ENCODE measurements around the gene IFIH1.

IFIH1 gene

GRCh38 chr2:162308747-162309503 is 9.6 kb downstream of the IFIH1 start:
- DNase-seq (ENCODE audit: low spot score) = no peak

DNA sequence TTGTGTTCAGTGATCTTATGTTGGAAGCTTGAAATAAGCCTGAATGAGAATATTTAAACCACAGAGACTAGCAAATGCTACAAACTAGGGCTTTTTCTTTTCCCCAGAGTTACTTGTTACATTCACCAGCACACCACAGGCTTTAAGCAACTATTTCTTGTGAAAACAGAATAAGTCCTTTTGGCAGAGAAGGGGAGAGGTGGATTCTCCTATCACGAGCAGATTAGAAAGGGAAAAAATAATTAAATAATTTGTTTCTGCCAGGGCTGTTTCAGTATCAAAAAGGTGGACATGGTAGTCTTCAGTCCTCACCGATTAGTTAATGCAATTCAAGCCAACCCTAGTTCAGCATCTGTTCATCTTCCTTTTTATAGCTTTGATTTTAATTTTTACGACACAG is 12.6 kb downstream of the IFIH1 start:
- DNase-seq (ENCODE audit: low spot score) = no peak

GRCh38 chr2:162301877-162302276 is 16.6 kb downstream of the IFIH1 start:
- DNase-seq (ENCODE audit: low spot score) = no peak

- peak; percentile 71 for DNase-seq (ENCODE audit: low spot score)
Observed at GRCh38 chr2:162301151-162301804, 17.2 kb downstream of the IFIH1 start.

- no peak for DNase-seq (ENCODE audit: low spot score)
Observed at GRCh38 chr2:162300266-162300665, 18.2 kb downstream of the IFIH1 start.

DNA sequence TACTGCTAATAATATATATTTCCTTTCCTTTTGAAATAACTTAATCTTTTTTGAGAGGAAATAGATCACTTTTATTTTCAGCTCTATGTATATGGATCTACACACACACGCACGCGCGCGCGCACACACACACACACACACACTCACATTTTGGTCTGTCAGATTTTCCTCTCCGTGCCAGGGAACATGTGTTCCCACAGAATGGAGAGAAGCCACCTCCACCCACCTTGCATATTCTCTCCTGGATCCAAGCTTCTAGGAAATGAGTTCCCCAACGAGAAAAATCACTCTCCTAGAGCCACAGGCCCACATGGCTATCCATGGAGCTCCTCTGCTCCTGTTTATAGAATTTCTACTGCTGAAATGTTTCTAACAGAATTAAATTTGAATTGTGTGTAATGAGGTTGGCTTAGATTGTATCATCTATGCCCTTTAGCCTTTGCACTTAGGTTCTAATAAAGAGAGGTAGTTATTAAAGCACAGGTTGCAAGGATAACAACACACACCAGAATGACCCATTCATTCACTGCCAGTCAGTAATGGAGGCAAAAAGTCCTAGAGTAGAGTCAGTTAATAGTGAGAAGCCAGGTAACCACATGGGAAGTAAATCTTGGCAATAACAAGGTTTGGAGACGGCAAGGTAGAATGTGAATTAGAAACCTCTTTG is 19.7 kb downstream of the IFIH1 start:
- no peak for DNase-seq (ENCODE audit: low spot score)

GRCh38 chr2:162297925-162298552 is 20.4 kb downstream of the IFIH1 start:
- peak; percentile 77 for DNase-seq (ENCODE audit: low spot score)

GRCh38 chr2:162295009-162295408 is 23.5 kb downstream of the IFIH1 start:
- DNase-seq (ENCODE audit: low spot score) = no peak

GRCh38 chr2:162293122-162293786 is 25.2 kb downstream of the IFIH1 start:
- DNase-seq (ENCODE audit: low spot score) = no peak

- no peak for DNase-seq (ENCODE audit: low spot score)
Observed at GRCh38 chr2:162291748-162292147, 26.7 kb downstream of the IFIH1 start.

DNA sequence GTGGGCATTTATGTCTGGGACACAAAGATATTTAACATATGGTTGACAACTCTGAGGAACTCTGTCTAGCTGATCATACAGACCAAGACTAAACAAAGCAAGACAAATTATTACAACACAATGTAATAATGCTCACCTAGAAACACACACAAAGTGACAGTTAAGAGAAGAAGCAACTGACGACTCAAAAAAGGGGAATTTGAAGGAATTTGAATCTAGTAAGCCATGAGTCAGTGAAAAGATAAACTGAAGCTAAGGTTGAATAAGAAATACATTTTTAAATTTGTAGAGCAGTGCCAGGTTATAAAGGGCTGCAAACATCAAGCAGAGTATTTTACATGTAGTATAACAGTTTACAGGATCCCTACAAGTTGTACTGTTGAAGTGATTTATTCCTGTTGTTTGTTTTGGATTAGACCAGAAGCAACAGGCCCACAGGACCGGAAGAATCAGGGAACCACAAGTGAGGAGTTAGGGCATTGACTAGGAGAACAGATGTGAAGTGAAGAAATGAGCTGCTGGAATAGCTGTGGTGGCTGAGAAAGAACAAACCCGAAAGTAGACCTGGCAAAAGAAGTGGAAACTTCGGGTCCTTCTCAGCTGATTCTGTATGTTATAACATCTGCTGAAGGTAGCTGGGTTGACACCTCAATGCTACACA is 35.6 kb downstream of the IFIH1 start:
- DNase-seq (ENCODE audit: low spot score) = no peak

DNA sequence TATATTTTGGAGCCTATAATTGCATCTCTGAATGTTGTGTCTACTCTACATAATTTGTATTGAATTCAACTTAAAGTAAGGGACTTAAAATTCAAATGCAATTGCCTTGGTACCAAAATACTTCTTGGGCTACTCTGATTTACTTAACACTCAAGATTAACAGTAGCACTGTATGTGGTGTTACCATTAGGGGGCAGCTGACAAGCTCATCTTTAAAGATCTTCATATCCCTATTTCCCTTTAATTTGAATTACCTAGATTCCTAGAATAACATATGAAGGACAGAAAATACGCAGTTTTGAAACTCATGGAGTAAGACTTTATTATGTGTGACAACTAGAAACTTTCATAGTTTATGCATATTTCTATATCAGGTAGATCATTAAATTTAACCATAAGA is 37.8 kb downstream of the IFIH1 start:
- no peak for DNase-seq (ENCODE audit: low spot score)

DNA sequence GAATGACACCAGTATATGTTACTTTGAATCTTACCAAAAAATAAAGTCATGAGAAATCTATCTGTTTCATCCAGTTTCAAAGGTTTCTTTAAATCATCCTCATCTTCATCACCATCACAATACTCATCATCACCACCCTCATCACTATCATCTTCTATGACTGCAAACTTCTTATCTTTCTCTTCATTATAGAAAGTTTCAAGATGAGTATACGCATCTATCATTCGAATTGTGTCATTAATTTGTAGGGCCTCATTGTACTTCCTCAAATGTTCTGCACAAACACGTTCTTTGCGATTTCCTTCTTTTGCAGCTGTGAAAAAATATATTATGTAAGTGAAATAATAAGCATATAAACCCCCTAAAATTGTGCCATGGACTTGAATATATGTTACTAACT is 41.1 kb downstream of the IFIH1 start:
- DNase-seq (ENCODE audit: low spot score) = no peak

- DNase-seq (ENCODE audit: low spot score) = no peak
Observed at GRCh38 chr2:162267996-162268395, 50.5 kb downstream of the IFIH1 start.

GRCh38 chr2:162267496-162267895 is 51.0 kb downstream of the IFIH1 start:
- no peak for DNase-seq (ENCODE audit: low spot score)

DNA sequence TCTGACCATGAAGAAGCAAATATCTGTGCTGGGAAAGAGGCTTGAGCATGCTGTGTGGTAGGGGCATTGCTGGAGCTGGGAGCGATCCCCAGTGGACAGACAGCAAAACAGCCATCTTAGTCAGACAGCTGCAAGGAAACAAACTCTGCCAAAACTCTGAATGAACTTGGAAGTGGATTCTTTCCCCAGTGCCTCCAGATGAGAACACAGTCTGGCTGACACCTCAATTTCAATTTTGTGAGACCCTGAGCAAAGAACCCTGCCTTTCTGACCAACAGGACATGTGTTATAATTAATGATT is 52.1 kb downstream of the IFIH1 start:
- DNase-seq (ENCODE audit: low spot score) = no peak

DNA sequence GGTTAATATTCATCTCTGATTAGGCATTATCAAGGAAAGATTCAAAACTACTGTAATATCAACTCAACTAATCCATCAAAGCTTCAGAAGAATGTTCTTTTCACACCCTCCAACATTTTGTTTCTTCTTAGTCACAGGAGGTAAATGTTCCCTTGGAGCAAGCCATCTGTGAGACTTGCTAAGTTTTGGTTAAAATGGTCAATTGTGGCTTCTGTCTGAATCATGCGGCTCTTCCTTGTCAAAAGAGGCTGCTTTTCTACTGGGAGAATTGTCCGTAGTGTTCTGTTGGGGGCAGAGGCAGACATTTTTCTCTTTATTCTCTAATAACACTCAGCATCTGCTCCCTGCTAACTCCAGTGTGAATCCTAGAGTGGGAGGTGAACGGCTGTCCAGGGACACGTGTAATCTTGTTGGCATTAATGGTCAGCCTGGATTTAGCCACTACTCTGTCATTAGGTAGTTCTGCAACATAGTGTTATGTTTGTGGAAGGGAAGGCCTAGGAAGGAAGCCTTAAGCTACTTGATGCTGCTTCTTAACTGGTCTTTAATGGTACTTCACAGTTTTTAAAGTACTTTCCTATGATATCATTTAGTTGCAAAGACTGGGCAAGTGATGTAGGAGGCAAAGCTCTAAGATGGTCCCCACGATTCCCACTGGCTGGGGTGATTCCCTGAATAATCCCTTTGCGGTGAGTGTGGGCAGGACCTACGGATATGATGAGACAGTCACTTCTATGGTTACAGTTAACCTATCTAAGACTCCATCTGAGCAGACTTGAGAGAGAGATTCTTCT is 52.6 kb downstream of the IFIH1 start:
- DNase-seq (ENCODE audit: low spot score) = no peak

- DNase-seq (ENCODE audit: low spot score) = no peak
Observed at GRCh38 chr2:162261032-162261945, 57.2 kb downstream of the IFIH1 start.

GRCh38 chr2:162258686-162259085 is 59.8 kb downstream of the IFIH1 start:
- no peak for DNase-seq (ENCODE audit: low spot score)

DNA sequence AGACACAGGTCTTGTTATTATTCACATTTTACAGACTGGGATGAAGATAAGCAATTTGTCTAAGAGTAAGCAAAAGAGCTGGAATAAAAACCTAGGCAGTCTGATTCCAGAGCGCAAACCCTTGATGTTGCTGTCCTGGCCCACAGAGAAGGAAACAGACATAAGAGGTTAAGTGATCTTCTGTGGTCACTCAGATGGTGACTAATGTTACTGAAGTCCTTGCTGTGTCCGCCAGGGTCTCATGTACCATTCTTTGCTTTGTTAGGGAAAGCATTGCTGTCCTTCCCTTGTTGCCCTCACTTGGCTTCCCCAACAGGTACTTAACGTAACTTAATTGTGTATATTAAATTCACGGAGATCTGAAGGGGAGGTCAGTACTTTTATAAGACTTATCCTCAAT is 60.3 kb downstream of the IFIH1 start:
- no peak for DNase-seq (ENCODE audit: low spot score)

Data from hematopoietic multipotent progenitor cell treated with erythropoietin and hydrocortisone succinate and interleukin-3 and kit ligand, for 15 days (in vitro differentiated cells).